Esophagus muscularis mucosa (tissue), 4 donors: ENCODE results near the gene PIK3R5. TPM values are rescaled to one million over a fixed set of nuclear protein-coding genes. Genes with fewer than 3 reads are reported as not detected.

Source experiments
- DNase-seq: peaks from one replicate; pipeline ENCODE4 v3.0.0-alpha.2; 2017; ENCODE audit errors: extremely low spot score
- H3K27ac ChIP-seq, 4 donors: fragments of 200-600 bp; sonication (generic); replicated peaks in 1 of 4; 1 replicate in 3 of 4; 2 replicates in 1 of 4; pipeline ENCODE4 v1.5.1; 2016 to 2019; ENCODE audit warnings: mild to moderate bottlenecking in 1 of 4
- H3K27me3 ChIP-seq, 4 donors: fragments of 200-600 bp; sonication (generic); one replicate each; pipeline versions ENCODE4 v1.5.1 to v1.6.0; 2016 to 2019
- H3K36me3 ChIP-seq, 4 donors: fragments of 200-600 bp; sonication (generic); one replicate each; pipeline ENCODE4 v1.5.1; 2016 to 2019
- H3K4me1 ChIP-seq, 4 donors: fragments of 200-600 bp; sonication (generic); one replicate each; pipeline ENCODE4 v1.5.1; 2016 to 2019
- H3K4me3 ChIP-seq, 4 donors: fragments of 200-600 bp; sonication (generic); 1 replicate in 2 of 4; 2 replicates in 2 of 4; pipeline ENCODE4 v1.5.1; 2016 to 2019; ENCODE audit warnings: mild to moderate bottlenecking in 4 of 4, moderate library complexity in 1 of 4
- H3K9me3 ChIP-seq, 4 donors: fragments of 200-600 bp; sonication (generic); 1 replicate in 3 of 4; 2 replicates in 1 of 4; pipeline ENCODE4 v1.5.1; 2016 to 2019
- EP300 ChIP-seq: sonication (generic); formaldehyde crosslinking; IDR thresholded peaks from one replicate; pipeline ENCODE4 v1.6.1; 2017; ENCODE audit warnings: antibody characterized with exemption
- POLR2A ChIP-seq: fragments of 450-650 bp; IDR thresholded peaks from one replicate; pipeline ENCODE4 v1.6.1; 2017; ENCODE audit warnings: antibody characterized with exemption, moderate library complexity, mild to moderate bottlenecking, low read depth
- POLR2AphosphoS5 ChIP-seq, 2 donors: sonication (generic); formaldehyde crosslinking; IDR thresholded peaks; one replicate each; pipeline ENCODE4 v1.6.1; 2017; ENCODE audit warnings: antibody characterized with exemption in 2 of 2
- WGBS: methylation state at CpG from one replicate; pipeline ENCODE4 v1.1.5; 2018; 5-methylcytosine and 5-hydroxymethylcytosine counted together
- intact Hi-C: fragments of 100-400 bp; cut with DNase I; formaldehyde crosslinking; loops from one replicate; pipeline ENCODE4 v1.15.1; 2023
- total RNA-seq, 4 donors: library from RNA; depleted of rRNA; stranded (reverse); fragments of >200 nt; gene quantifications; one replicate each; pipeline versions ENCODE4 v1.1.0 to v1.2.1, GENCODE V29; 2016
- TF ChIP-seq, protein P1 (sequence below), 3 experiments: fragments of 200-600 bp in 2 of 3; fragments of 450-650 bp in 1 of 3; sonication (generic) in 2 of 3; IDR thresholded peaks; one replicate each; pipeline ENCODE4 v1.5.1; 2017 to 2019; ENCODE audit warnings: antibody characterized with exemption in 3 of 3, mild to moderate bottlenecking in 2 of 3, moderate library complexity in 1 of 3

PIK3R5 gene
- total RNA-seq, 4 donors from 2014 or later: 7.0 to 16.2 (median 9.6) TPM

- Histone ChIP-seq H3K36me3 (no peaks in the 10 kb centered on the region), H3K4me3 (no peak overlapping the region), H3K4me1 (peaks cover 0 to 5% (median 3%) of the 10 kb centered on the region in 4 donors), H3K27ac (no peak overlapping the region), H3K9me3 (no peaks in the 10 kb centered on the region), H3K27me3 (peaks cover 0 to 3% (median 0%) of the 10 kb centered on the region in 4 donors)
- 94% methylated on average over 12 of the region's 16 CpGs for WGBS
- no peak for DNase-seq
- TF ChIP-seq, protein P1, sequence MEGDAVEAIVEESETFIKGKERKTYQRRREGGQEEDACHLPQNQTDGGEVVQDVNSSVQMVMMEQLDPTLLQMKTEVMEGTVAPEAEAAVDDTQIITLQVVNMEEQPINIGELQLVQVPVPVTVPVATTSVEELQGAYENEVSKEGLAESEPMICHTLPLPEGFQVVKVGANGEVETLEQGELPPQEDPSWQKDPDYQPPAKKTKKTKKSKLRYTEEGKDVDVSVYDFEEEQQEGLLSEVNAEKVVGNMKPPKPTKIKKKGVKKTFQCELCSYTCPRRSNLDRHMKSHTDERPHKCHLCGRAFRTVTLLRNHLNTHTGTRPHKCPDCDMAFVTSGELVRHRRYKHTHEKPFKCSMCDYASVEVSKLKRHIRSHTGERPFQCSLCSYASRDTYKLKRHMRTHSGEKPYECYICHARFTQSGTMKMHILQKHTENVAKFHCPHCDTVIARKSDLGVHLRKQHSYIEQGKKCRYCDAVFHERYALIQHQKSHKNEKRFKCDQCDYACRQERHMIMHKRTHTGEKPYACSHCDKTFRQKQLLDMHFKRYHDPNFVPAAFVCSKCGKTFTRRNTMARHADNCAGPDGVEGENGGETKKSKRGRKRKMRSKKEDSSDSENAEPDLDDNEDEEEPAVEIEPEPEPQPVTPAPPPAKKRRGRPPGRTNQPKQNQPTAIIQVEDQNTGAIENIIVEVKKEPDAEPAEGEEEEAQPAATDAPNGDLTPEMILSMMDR (IDR thresholded peaks at IDR 0.05): no peak
- TF ChIP-seq POLR2A (no peak), EP300 (no peak), POLR2AphosphoS5 (IDR thresholded peaks at IDR 0.05) (no peak)
- intact Hi-C loops: no loop called here
Observed at GRCh38 chr17:8884336-8884990, 81.0 kb downstream of the PIK3R5 start.

DNA sequence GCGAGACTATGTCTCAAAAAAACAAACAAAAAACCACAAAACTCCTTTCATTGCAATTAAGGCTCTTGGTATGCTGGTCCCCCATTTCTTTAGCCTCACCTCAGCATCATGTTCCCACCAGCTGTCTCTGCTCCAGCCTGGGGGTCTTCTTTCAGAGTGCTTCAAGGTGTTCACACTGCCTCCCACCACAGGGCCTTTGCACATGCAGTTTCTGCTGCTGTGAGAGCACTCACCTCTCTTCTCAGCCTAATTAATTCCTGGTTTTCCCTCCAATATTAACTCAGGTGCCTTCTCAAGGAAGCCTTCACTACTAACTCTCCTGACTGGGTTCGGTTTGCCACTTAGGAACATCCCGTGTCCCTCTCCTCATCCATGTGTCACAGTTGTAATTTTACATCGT, 82.2 kb downstream of the PIK3R5 start:
- intact Hi-C loops: no loop called here
- 95% methylated on average over 4 of the region's 4 CpGs for WGBS

GRCh38 chr17:8881606-8882005, 83.9 kb downstream of the PIK3R5 start:
- Histone ChIP-seq H3K4me3 (no peak overlapping the region), H3K36me3 (no peaks in the 10 kb centered on the region), H3K9me3 (no peaks in the 10 kb centered on the region), H3K27me3 (peaks cover 0 to 3% (median 0%) of the 10 kb centered on the region in 4 donors), H3K27ac (no peak overlapping the region), H3K4me1 (no peaks in the 10 kb centered on the region)
- TF ChIP-seq POLR2AphosphoS5 (IDR thresholded peaks at IDR 0.05): no peak
- TF ChIP-seq POLR2A: no peak
- TF ChIP-seq, protein P1 (IDR thresholded peaks at IDR 0.05): no peak
- intact Hi-C loops: no loop called here
- WGBS: 84% methylated on average over 6 of the region's 7 CpGs
- no peak for DNase-seq

More for the DNA sequence above, 82.2 kb downstream of the PIK3R5 start:
- TF ChIP-seq, protein P1 (IDR thresholded peaks at IDR 0.05): no peak
- TF ChIP-seq POLR2AphosphoS5 (IDR thresholded peaks at IDR 0.05) (no peak), EP300 (no peak), POLR2A (no peak)
- DNase-seq: no peak
- Histone ChIP-seq H3K27ac (no peak overlapping the region), H3K27me3 (peaks cover 0 to 3% (median 0%) of the 10 kb centered on the region in 4 donors), H3K36me3 (no peaks in the 10 kb centered on the region), H3K4me3 (no peak overlapping the region), H3K4me1 (peaks cover 0 to 4% (median 1%) of the 10 kb centered on the region in 4 donors), H3K9me3 (no peaks in the 10 kb centered on the region)

GRCh38 chr17:8880466-8880865, 85.0 kb downstream of the PIK3R5 start:
- no peaks in the 10 kb centered on the region for H3K4me1 ChIP-seq
- H3K9me3 ChIP-seq: no peaks in the 10 kb centered on the region
- H3K36me3 ChIP-seq: no peaks in the 10 kb centered on the region
- no peak overlapping the region for H3K4me3 ChIP-seq
- TF ChIP-seq EP300 (no peak), POLR2AphosphoS5 (IDR thresholded peaks at IDR 0.05) (no peak), POLR2A (no peak)
- TF ChIP-seq, protein P1 (IDR thresholded peaks at IDR 0.05): no peak
- H3K27me3 ChIP-seq: peaks cover 0 to 12% (median 0%) of the 10 kb centered on the region in 4 donors
- WGBS: 93% methylated on average over 3 of the region's 7 CpGs
- no peak for DNase-seq
- no peak overlapping the region for H3K27ac ChIP-seq
- intact Hi-C loops: no loop called here

DNA sequence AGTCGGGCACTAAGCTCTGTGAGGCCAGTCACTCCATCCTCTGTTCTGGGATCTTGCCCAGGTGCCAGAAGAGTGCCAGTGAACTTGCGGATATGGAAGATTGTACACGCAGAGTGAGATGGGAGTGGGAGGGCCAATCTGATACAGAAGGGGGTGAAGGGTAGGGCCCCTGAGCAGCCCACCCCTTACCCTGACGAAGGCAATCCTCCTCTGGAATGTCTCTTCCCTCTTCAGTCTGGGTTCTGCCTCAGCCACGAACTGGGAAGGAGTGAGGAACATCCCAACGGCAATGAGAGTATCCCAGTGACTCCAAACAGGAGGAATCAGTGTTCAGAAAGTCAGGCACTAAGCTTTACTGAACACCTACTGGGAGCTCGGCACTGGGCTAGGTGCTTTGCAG, 86.1 kb downstream of the PIK3R5 start:
- no peak for DNase-seq
- TF ChIP-seq, protein P1 (IDR thresholded peaks at IDR 0.05): no peak
- no peak for TF ChIP-seq POLR2A
- Histone ChIP-seq H3K9me3 (no peaks in the 10 kb centered on the region), H3K4me3 (no peak overlapping the region), H3K27me3 (peaks cover 0 to 18% (median 0%) of the 10 kb centered on the region in 4 donors), H3K4me1 (no peaks in the 10 kb centered on the region), H3K36me3 (no peaks in the 10 kb centered on the region), H3K27ac (no peak overlapping the region)
- intact Hi-C loops: no loop called here
- WGBS: 75% methylated on average over 7 of the region's 7 CpGs
